ENCODE data around the gene TMEM108. TPM values are rescaled to one million over a fixed set of nuclear protein-coding genes. Genes with fewer than 3 reads are reported as not detected.

TMEM108 gene
- total RNA-seq, 1 donor from 2014 or later: 6.1 TPM

- TF ChIP-seq, protein P1, sequence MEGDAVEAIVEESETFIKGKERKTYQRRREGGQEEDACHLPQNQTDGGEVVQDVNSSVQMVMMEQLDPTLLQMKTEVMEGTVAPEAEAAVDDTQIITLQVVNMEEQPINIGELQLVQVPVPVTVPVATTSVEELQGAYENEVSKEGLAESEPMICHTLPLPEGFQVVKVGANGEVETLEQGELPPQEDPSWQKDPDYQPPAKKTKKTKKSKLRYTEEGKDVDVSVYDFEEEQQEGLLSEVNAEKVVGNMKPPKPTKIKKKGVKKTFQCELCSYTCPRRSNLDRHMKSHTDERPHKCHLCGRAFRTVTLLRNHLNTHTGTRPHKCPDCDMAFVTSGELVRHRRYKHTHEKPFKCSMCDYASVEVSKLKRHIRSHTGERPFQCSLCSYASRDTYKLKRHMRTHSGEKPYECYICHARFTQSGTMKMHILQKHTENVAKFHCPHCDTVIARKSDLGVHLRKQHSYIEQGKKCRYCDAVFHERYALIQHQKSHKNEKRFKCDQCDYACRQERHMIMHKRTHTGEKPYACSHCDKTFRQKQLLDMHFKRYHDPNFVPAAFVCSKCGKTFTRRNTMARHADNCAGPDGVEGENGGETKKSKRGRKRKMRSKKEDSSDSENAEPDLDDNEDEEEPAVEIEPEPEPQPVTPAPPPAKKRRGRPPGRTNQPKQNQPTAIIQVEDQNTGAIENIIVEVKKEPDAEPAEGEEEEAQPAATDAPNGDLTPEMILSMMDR (IDR thresholded peaks at IDR 0.05; ENCODE audit: unreplicated experiment): no peak
- no peaks in the 10 kb centered on the region for H3K36me3 Mint-ChIP-seq (ENCODE audit: insufficient read depth)
- H3K4me1 Mint-ChIP-seq (ENCODE audit: low read depth): no peaks in the 10 kb centered on the region
- peak overlapping the region; percentile 11 for H3K27ac Mint-ChIP-seq
- H3K27me3 Mint-ChIP-seq: no peaks in the 10 kb centered on the region
- no peak for DNase-seq (ENCODE audit: low spot score, unreplicated experiment)
- no peak overlapping the region for H3K4me3 Mint-ChIP-seq (ENCODE audit: low read depth)
- no peaks in the 10 kb centered on the region for H3K9me3 Mint-ChIP-seq (ENCODE audit: low read depth)
Observed at GRCh38 chr3:133137042-133137996, 99.1 kb downstream of the TMEM108 start.

GRCh38 chr3:133138017-133138416, 99.8 kb downstream of the TMEM108 start:
- no peaks in the 10 kb centered on the region for H3K27me3 Mint-ChIP-seq
- H3K4me3 Mint-ChIP-seq (ENCODE audit: low read depth): no peak overlapping the region
- no peaks in the 10 kb centered on the region for H3K36me3 Mint-ChIP-seq (ENCODE audit: insufficient read depth)
- no peak overlapping the region for H3K27ac Mint-ChIP-seq
- H3K9me3 Mint-ChIP-seq (ENCODE audit: low read depth): no peaks in the 10 kb centered on the region
- H3K4me1 Mint-ChIP-seq (ENCODE audit: low read depth): no peaks in the 10 kb centered on the region
- DNase-seq (ENCODE audit: low spot score, unreplicated experiment): no peak
- TF ChIP-seq, protein P1 (IDR thresholded peaks at IDR 0.05; ENCODE audit: unreplicated experiment): no peak

- no peaks in the 10 kb centered on the region for H3K36me3 Mint-ChIP-seq (ENCODE audit: insufficient read depth)
- TF ChIP-seq, protein P1 (IDR thresholded peaks at IDR 0.05; ENCODE audit: unreplicated experiment): no peak
- peak overlapping the region; percentile 76 for H3K27ac Mint-ChIP-seq
- peaks cover 9% of the 10 kb centered on the region for H3K9me3 Mint-ChIP-seq (ENCODE audit: low read depth)
- H3K27me3 Mint-ChIP-seq: no peaks in the 10 kb centered on the region
- DNase-seq (ENCODE audit: low spot score, unreplicated experiment): no peak
- no peak overlapping the region for H3K4me3 Mint-ChIP-seq (ENCODE audit: low read depth)
- peaks cover 8% of the 10 kb centered on the region for H3K4me1 Mint-ChIP-seq (ENCODE audit: low read depth)
Observed at GRCh38 chr3:133152056-133152455, 113.9 kb downstream of the TMEM108 start.

GRCh38 chr3:133152681-133153220, 114.6 kb downstream of the TMEM108 start:
- TF ChIP-seq, protein P1 (IDR thresholded peaks at IDR 0.05; ENCODE audit: unreplicated experiment): no peak
- Mint-ChIP-seq H3K9me3 (ENCODE audit: low read depth) (peaks cover 7% of the 10 kb centered on the region), H3K4me1 (ENCODE audit: low read depth) (peaks cover 8% of the 10 kb centered on the region), H3K27ac (no peak overlapping the region), H3K4me3 (ENCODE audit: low read depth) (no peak overlapping the region), H3K36me3 (ENCODE audit: insufficient read depth) (no peaks in the 10 kb centered on the region), H3K27me3 (no peaks in the 10 kb centered on the region)
- DNase-seq (ENCODE audit: low spot score, unreplicated experiment): no peak

- H3K4me3 Mint-ChIP-seq (ENCODE audit: low read depth): no peak overlapping the region
- peaks cover 7% of the 10 kb centered on the region for H3K9me3 Mint-ChIP-seq (ENCODE audit: low read depth)
- peaks cover 8% of the 10 kb centered on the region for H3K4me1 Mint-ChIP-seq (ENCODE audit: low read depth)
- no peaks in the 10 kb centered on the region for H3K27me3 Mint-ChIP-seq
- H3K36me3 Mint-ChIP-seq (ENCODE audit: insufficient read depth): no peaks in the 10 kb centered on the region
- DNase-seq (ENCODE audit: low spot score, unreplicated experiment): no peak
- TF ChIP-seq, protein P1 (IDR thresholded peaks at IDR 0.05; ENCODE audit: unreplicated experiment): no peak
- no peak overlapping the region for H3K27ac Mint-ChIP-seq
Observed at GRCh38 chr3:133153382-133153781, 115.2 kb downstream of the TMEM108 start.
